ENCODE measurements around the gene MROH8. TPM values are rescaled to one million over a fixed set of nuclear protein-coding genes. Genes with fewer than 3 reads are reported as not detected.
"Not testable (repeated sequence)": the region's sequence is repeated elsewhere in the genome, so short reads cannot be mapped to it uniquely, and the experiment has no call there.

The MROH8 gene
- total RNA-seq, 2 donors from 2014 or later, result 5.2 to 16.7 TPM

GRCh38 chr20:37152284-37152683 is 27.1 kb downstream of the MROH8 start:
- WGBS, result 96% methylated on average over 7 of the region's 7 CpGs
- Histone ChIP-seq H3K4me1 (replicated peaks) (no peaks in the 10 kb centered on the region), H3K9me3 (no peaks in the 10 kb centered on the region), H3K27ac (no peak overlapping the region), H3K27me3 (replicated peaks; ENCODE audit: insufficient read depth) (no peaks in the 10 kb centered on the region), H3K4me3 (no peak overlapping the region), H3K36me3 (no peaks in the 10 kb centered on the region)
- intact Hi-C loops (cut with DNase I), result no loop called here
- no peak for TF ChIP-seq POLR2A (IDR thresholded peaks at IDR 0.05)
- TF ChIP-seq POLR2AphosphoS5 (IDR thresholded peaks at IDR 0.05), result no peak
- no peak for TF ChIP-seq CTCF (IDR thresholded peaks at IDR 0.05)
- no peak for DNase-seq (ENCODE audit: low spot score)

- 77% methylated on average over 4 of the region's 4 CpGs for WGBS
- intact Hi-C loops (cut with DNase I), result no loop called here
Measured at GRCh38 chr20:37151529-37151928, 27.8 kb downstream of the MROH8 start.

GRCh38 chr20:37150864-37151263 is 28.5 kb downstream of the MROH8 start:
- H3K27me3 ChIP-seq (replicated peaks; ENCODE audit: insufficient read depth); H3K4me1 ChIP-seq (replicated peaks); DNase-seq (ENCODE audit: low spot score); intact Hi-C loops (cut with DNase I); H3K9me3 ChIP-seq; H3K36me3 ChIP-seq; H3K4me3 ChIP-seq; H3K27ac ChIP-seq: not testable (repeated sequence)
- 93% methylated on average over 19 of the region's 33 CpGs for WGBS

More at GRCh38 chr20:37151529-37151928, 27.8 kb downstream of the MROH8 start:
- no peaks in the 10 kb centered on the region for H3K27me3 ChIP-seq (replicated peaks; ENCODE audit: insufficient read depth)
- no peaks in the 10 kb centered on the region for H3K36me3 ChIP-seq
- TF ChIP-seq CTCF (IDR thresholded peaks at IDR 0.05) (no peak), POLR2AphosphoS5 (IDR thresholded peaks at IDR 0.05) (no peak), POLR2A (IDR thresholded peaks at IDR 0.05) (no peak)
- no peaks in the 10 kb centered on the region for H3K4me1 ChIP-seq (replicated peaks)
- no peak for DNase-seq (ENCODE audit: low spot score)
- no peak overlapping the region for H3K27ac ChIP-seq
- H3K4me3 ChIP-seq, result no peak overlapping the region
- H3K9me3 ChIP-seq, result no peaks in the 10 kb centered on the region

GRCh38 chr20:37147250-37147649 is 32.1 kb downstream of the MROH8 start:
- Histone ChIP-seq H3K9me3 (no peaks in the 10 kb centered on the region), H3K36me3 (no peaks in the 10 kb centered on the region), H3K4me1 (replicated peaks) (no peaks in the 10 kb centered on the region), H3K27ac (no peak overlapping the region), H3K27me3 (replicated peaks; ENCODE audit: insufficient read depth) (no peaks in the 10 kb centered on the region), H3K4me3 (no peak overlapping the region)
- intact Hi-C loops (cut with DNase I), result no loop called here
- WGBS, result 98% methylated on average over 6 of the region's 6 CpGs
- DNase-seq (ENCODE audit: low spot score), result no peak
- no peak for TF ChIP-seq CTCF (IDR thresholded peaks at IDR 0.05)
- no peak for TF ChIP-seq POLR2A (IDR thresholded peaks at IDR 0.05)
- no peak for TF ChIP-seq POLR2AphosphoS5 (IDR thresholded peaks at IDR 0.05)

GRCh38 chr20:37144856-37145404 is 34.4 kb downstream of the MROH8 start:
- WGBS, result 89% methylated on average over 8 of the region's 8 CpGs
- intact Hi-C loops (cut with DNase I), result no loop called here

More at GRCh38 chr20:37144856-37145404, 34.4 kb downstream of the MROH8 start:
- DNase-seq (ENCODE audit: low spot score), result no peak
- Histone ChIP-seq H3K9me3 (no peaks in the 10 kb centered on the region), H3K27ac (no peak overlapping the region), H3K36me3 (no peaks in the 10 kb centered on the region), H3K27me3 (replicated peaks; ENCODE audit: insufficient read depth) (no peaks in the 10 kb centered on the region), H3K4me3 (no peak overlapping the region), H3K4me1 (replicated peaks) (no peaks in the 10 kb centered on the region)
- TF ChIP-seq POLR2AphosphoS5 (IDR thresholded peaks at IDR 0.05) (no peak), POLR2A (IDR thresholded peaks at IDR 0.05) (no peak), CTCF (IDR thresholded peaks at IDR 0.05) (no peak)
